ENCODE measurements around the gene LIAS.
"Not testable (repeated sequence)": the region's sequence is repeated elsewhere in the genome, so short reads cannot be mapped to it uniquely, and the experiment has no call there.

Gene LIAS

DNA sequence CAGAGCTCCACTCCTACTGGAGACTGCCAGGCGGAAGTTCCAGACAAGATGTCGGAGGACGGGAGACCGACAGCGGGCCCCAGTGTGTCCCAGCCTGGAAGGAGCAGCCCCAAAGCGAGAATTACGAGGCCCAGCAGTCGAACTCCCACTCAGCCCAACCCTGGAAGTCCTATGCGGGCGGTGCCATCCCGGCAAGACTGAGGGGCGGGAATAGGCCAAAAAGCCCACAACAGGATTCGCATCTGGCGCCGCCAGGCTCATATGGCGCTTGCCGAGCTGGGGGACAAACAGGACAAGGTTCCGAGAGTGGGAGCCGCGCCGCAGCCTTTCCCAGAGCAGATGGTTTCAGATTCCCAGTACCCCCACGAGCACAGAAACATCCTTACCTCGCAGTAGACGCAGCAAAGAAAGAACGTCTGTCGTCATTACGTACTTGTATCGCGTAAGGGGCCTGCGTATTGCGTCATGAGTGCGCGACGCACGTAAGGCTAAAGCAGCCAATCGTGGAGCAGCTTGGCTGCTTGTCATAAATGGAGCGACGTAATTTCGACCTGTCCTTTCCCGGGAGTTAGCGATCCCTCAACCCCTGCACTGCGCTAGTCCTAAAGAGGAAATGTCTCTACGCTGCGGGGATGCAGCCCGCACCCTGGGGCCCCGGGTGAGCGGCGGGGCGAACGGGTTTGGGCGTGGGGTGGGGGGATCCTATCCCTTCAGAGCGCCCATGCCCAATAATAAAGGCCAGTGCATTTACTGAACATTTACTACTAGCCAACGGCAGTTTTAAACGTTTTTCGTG is at the start of gene LIAS, which contains the start of gene RPL9:
Gene LIAS, plus strand, starts transcription at position 552 of the 796 bp plus-strand sequence. Its CDS starts 62 bp downstream, at position 614.
Gene RPL9, minus strand, starts transcription at position 418 of the 796 bp plus-strand sequence. CDS start 483 bp downstream, outside the sequence.
- no peaks in the 10 kb centered on the region for H3K9me3 Mint-ChIP-seq
- H3K4me3 Mint-ChIP-seq = peak within 1 kb of the TSS; percentile 99
- no peak for TF ChIP-seq CTCF (IDR thresholded peaks at IDR 0.05; ENCODE audit: unreplicated experiment in 3 of 3)
- H3K4me1 Mint-ChIP-seq = peaks cover 24% of the 10 kb centered on the region
- no peaks in the 10 kb centered on the region for H3K27me3 Mint-ChIP-seq (ENCODE audit: low read depth)
- H3K36me3 Mint-ChIP-seq (ENCODE audit: low read depth) = peaks cover 48% of the 10 kb centered on the region
- peak within 1 kb of the TSS; percentile 94 to 98 (median 98) for H3K27ac Mint-ChIP-seq

- Mint-ChIP-seq H3K9me3 (no peaks in the 10 kb centered on the region), H3K27me3 (ENCODE audit: low read depth) (no peaks in the 10 kb centered on the region), H3K4me1 (peaks cover 10% of the 10 kb centered on the region), H3K36me3 (ENCODE audit: low read depth) (no peaks in the 10 kb centered on the region), H3K4me3 (no peak overlapping the region), H3K27ac (no peak overlapping the region)
- no peak for TF ChIP-seq CTCF (IDR thresholded peaks at IDR 0.05; ENCODE audit: unreplicated experiment in 3 of 3)
These were observed 48.4 kb upstream of the LIAS start for GRCh38 chr4:39410415-39410814.

GRCh38 chr4:39411561-39411960 is 47.3 kb upstream of the LIAS start:
- H3K9me3 Mint-ChIP-seq; H3K27me3 Mint-ChIP-seq (ENCODE audit: low read depth); H3K36me3 Mint-ChIP-seq (ENCODE audit: low read depth); H3K4me3 Mint-ChIP-seq; H3K27ac Mint-ChIP-seq: not testable (repeated sequence)
- H3K4me1 Mint-ChIP-seq = peaks cover 10% of the 10 kb centered on the region

DNA sequence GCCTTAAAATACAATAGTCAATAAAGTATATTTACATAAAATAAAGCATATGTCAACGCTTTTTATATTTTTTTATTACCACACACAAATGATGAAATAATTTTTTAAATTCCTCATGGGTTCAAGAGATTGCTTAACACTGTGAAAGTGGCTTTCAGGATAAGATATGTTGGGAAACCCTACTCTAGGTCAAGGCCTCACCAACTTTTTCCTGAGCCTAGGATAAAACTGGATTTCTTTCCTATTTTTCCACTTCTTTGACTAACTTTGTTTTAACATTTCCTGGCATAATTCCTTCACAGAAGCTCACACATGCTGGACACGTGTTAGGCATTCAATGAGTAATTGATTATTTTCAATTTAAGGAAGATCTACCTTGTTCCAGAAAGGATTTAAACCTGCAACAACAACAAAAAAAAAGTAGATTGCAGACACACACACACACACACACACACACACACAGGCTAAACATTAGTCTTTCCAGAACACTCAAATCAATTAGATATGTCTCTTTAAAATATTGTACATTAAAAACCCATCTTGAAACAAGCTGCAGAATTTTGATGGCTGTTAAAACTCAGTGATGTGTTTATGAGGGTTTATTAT is 43.1 kb upstream of the LIAS start:
- H3K4me3 Mint-ChIP-seq = no peak overlapping the region
- no peaks in the 10 kb centered on the region for H3K27me3 Mint-ChIP-seq (ENCODE audit: low read depth)
- no peak overlapping the region for H3K27ac Mint-ChIP-seq
- no peak for TF ChIP-seq CTCF (IDR thresholded peaks at IDR 0.05; ENCODE audit: unreplicated experiment in 3 of 3)
- H3K36me3 Mint-ChIP-seq (ENCODE audit: low read depth) = no peaks in the 10 kb centered on the region
- H3K9me3 Mint-ChIP-seq = no peaks in the 10 kb centered on the region
- H3K4me1 Mint-ChIP-seq = no peaks in the 10 kb centered on the region

DNA sequence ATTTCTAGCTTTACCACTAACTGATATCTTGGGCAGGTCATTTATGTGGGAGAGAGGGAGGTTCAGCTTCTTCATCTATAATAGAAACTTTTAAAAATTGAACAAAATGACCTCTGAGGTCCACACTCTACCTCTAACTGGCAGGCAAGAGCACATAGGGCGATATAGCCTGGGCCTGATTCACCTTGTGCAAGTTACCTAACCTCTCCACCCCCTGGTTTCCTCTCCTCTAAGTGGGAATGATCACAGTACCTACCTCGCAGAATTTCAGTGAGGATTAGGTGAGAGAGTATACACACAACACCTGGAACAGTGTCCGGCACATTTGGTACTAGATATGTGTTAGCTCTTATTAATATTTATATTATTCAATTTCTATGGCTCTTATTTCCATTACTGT is 36.6 kb upstream of the LIAS start:
- no peak overlapping the region for H3K27ac Mint-ChIP-seq
- TF ChIP-seq CTCF (IDR thresholded peaks at IDR 0.05; ENCODE audit: unreplicated experiment in 3 of 3) = no peak
- H3K9me3 Mint-ChIP-seq = no peaks in the 10 kb centered on the region
- H3K4me1 Mint-ChIP-seq = no peaks in the 10 kb centered on the region
- H3K4me3 Mint-ChIP-seq = no peak overlapping the region
- H3K36me3 Mint-ChIP-seq (ENCODE audit: low read depth) = no peaks in the 10 kb centered on the region
- no peaks in the 10 kb centered on the region for H3K27me3 Mint-ChIP-seq (ENCODE audit: low read depth)

DNA sequence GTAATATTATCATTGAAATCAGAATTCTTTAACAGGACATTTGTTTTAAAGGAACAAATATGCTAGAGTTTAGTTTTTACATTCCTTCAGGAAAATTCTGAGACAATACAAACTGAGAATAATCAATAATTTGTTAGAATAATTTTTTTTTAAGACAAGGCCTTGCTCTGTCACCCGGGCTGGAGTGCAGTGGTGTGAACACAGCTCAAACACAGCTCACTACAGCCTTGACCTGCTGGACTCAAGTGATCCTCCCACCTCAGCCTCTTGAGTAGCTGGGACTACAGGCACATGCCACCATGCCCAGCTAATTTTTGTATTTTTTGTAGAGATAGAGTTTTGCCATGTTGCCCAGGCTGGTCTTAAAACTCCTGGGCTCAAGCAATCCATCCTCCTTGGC is 33.6 kb upstream of the LIAS start:
- not testable (repeated sequence) for H3K27ac Mint-ChIP-seq; H3K4me1 Mint-ChIP-seq; H3K27me3 Mint-ChIP-seq (ENCODE audit: low read depth); H3K4me3 Mint-ChIP-seq; H3K9me3 Mint-ChIP-seq; H3K36me3 Mint-ChIP-seq (ENCODE audit: low read depth)

GRCh38 chr4:39426728-39427127 is 32.1 kb upstream of the LIAS start:
- no peaks in the 10 kb centered on the region for H3K27me3 Mint-ChIP-seq (ENCODE audit: low read depth)
- no peaks in the 10 kb centered on the region for H3K36me3 Mint-ChIP-seq (ENCODE audit: low read depth)
- TF ChIP-seq CTCF (IDR thresholded peaks at IDR 0.05; ENCODE audit: unreplicated experiment in 3 of 3) = no peak
- H3K9me3 Mint-ChIP-seq = no peaks in the 10 kb centered on the region
- no peak overlapping the region for H3K4me3 Mint-ChIP-seq
- H3K4me1 Mint-ChIP-seq = no peaks in the 10 kb centered on the region
- H3K27ac Mint-ChIP-seq = no peak overlapping the region

All from nephron (organoid).